ENCODE data around the gene IL20RB. TPM values are rescaled to one million over a fixed set of nuclear protein-coding genes. Genes with fewer than 3 reads are reported as not detected.
"Not testable (repeated sequence)": the region's sequence is repeated elsewhere in the genome, so short reads cannot be mapped to it uniquely, and the experiment has no call there.

IL20RB gene
- total RNA-seq, 1 donor from 2014 or later = 0.44 TPM

- Histone ChIP-seq H3K27ac (replicated peaks) (no peak overlapping the region), H3K4me1 (peaks cover 10% of the 10 kb centered on the region), H3K36me3 (no peaks in the 10 kb centered on the region), H3K4me3 (no peak overlapping the region), H3K9me3 (replicated peaks) (no peaks in the 10 kb centered on the region), H3K27me3 (ENCODE audit: low read depth) (no peaks in the 10 kb centered on the region)
- no peak for DNase-seq
- TF ChIP-seq, protein P1, sequence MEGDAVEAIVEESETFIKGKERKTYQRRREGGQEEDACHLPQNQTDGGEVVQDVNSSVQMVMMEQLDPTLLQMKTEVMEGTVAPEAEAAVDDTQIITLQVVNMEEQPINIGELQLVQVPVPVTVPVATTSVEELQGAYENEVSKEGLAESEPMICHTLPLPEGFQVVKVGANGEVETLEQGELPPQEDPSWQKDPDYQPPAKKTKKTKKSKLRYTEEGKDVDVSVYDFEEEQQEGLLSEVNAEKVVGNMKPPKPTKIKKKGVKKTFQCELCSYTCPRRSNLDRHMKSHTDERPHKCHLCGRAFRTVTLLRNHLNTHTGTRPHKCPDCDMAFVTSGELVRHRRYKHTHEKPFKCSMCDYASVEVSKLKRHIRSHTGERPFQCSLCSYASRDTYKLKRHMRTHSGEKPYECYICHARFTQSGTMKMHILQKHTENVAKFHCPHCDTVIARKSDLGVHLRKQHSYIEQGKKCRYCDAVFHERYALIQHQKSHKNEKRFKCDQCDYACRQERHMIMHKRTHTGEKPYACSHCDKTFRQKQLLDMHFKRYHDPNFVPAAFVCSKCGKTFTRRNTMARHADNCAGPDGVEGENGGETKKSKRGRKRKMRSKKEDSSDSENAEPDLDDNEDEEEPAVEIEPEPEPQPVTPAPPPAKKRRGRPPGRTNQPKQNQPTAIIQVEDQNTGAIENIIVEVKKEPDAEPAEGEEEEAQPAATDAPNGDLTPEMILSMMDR (IDR thresholded peaks at IDR 0.05; ENCODE audit: borderline replicate concordance) = no peak
- intact Hi-C loops (cut with micrococcal nuclease) = no loop called here
These were observed 27.1 kb downstream of the IL20RB start for GRCh38 chr3:136984837-136985236.

DNA sequence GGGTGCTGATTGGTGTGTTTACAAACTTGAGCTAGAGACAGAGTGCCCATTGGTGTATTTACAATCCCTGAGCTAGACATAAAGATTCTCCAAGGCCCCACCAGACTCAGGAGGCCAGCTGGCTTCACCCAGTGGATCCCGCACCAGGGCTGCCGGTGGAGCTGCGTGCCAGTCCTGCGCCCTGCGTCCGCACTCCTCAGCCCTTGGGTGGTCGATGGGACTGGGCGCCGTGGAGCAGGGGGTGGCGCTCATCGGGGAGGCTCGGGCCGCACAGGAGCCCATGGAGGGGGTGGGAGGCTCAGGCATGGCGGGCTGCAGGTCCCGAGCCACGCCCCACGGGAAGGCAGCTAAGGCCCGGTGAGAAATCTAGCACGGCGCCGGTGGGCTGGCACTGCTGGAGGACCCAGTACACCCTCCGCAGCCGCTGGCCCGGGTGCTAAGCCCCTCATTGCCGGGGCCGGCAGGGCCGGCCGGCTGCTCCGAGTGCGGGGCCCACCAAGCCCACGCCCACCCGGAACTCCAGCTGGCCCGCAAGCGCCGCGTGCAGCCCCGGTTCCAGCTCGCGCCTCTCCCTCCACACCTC lies 29.7 kb downstream of the IL20RB start:
- H3K4me3 ChIP-seq; DNase-seq; H3K27me3 ChIP-seq (ENCODE audit: low read depth); H3K27ac ChIP-seq (replicated peaks); H3K9me3 ChIP-seq (replicated peaks); intact Hi-C loops (cut with micrococcal nuclease); H3K36me3 ChIP-seq; H3K4me1 ChIP-seq: not testable (repeated sequence)

DNA sequence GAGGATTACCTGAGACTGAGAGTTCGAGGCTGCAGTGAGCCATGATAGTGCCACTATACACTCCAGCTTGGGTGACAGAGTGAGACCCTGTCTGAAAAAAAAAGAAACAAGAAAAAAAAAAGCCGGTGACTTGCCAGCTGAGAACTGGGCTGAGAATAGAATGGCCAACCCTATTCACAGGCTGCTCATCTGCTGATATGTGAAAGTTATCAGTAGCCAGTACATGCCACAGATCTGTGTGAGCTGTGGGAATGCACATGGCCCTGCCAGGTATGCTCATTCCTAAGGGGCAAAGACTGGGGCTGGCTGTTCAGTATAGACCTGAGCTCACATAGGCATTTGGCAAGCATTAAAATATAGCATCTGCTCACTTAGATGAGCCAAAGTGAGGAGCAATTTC lies 30.9 kb downstream of the IL20RB start:
- Histone ChIP-seq H3K9me3 (replicated peaks) (no peaks in the 10 kb centered on the region), H3K27ac (replicated peaks) (no peak overlapping the region), H3K4me3 (no peak overlapping the region), H3K27me3 (ENCODE audit: low read depth) (no peaks in the 10 kb centered on the region), H3K4me1 (peaks cover 10% of the 10 kb centered on the region), H3K36me3 (no peaks in the 10 kb centered on the region)
- TF ChIP-seq, protein P1 (IDR thresholded peaks at IDR 0.05; ENCODE audit: borderline replicate concordance) = no peak
- intact Hi-C loops (cut with micrococcal nuclease) = no loop called here
- no peak for DNase-seq

- Histone ChIP-seq H3K36me3 (no peaks in the 10 kb centered on the region), H3K27me3 (ENCODE audit: low read depth) (no peaks in the 10 kb centered on the region), H3K27ac (replicated peaks) (no peak overlapping the region), H3K9me3 (replicated peaks) (no peaks in the 10 kb centered on the region), H3K4me3 (no peak overlapping the region), H3K4me1 (peaks cover 13% of the 10 kb centered on the region)
- TF ChIP-seq, protein P1 (IDR thresholded peaks at IDR 0.05; ENCODE audit: borderline replicate concordance) = no peak
- intact Hi-C loops (cut with micrococcal nuclease) = no loop called here
- no peak for DNase-seq
These were observed 32.2 kb downstream of the IL20RB start for GRCh38 chr3:136989781-136990524.

- no peaks in the 10 kb centered on the region for H3K9me3 ChIP-seq (replicated peaks)
- intact Hi-C loops (cut with micrococcal nuclease) = no loop called here
- no peaks in the 10 kb centered on the region for H3K36me3 ChIP-seq
- H3K4me1 ChIP-seq = peaks cover 18% of the 10 kb centered on the region
- TF ChIP-seq, protein P1 (IDR thresholded peaks at IDR 0.05; ENCODE audit: borderline replicate concordance) = no peak
- no peak overlapping the region for H3K4me3 ChIP-seq
- no peaks in the 10 kb centered on the region for H3K27me3 ChIP-seq (ENCODE audit: low read depth)
- H3K27ac ChIP-seq (replicated peaks) = no peak overlapping the region
- DNase-seq = no peak
These were observed 33.0 kb downstream of the IL20RB start for GRCh38 chr3:136990826-136991225.

DNA sequence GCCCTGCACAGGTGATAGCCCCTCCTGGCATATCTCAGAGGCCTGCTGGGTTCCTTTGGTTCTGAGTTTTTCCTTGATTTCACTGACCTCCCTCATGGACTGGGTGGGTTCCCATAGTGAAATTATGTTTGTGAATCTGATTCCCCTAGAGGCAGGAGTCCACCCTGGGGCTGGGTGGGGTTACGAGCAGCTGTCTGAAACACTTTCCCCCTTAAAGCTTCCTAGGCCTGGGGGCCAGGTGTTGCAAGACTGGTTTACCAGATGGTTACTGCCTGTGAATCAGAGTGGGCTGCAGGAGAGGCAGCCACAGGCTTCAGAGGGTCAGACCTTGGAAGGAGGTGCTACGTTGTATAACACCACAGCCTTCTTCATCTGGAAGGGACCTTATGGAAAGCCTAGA lies 34.3 kb downstream of the IL20RB start:
- H3K4me1 ChIP-seq = peaks cover 20% of the 10 kb centered on the region
- no peaks in the 10 kb centered on the region for H3K36me3 ChIP-seq
- no peak overlapping the region for H3K4me3 ChIP-seq
- no peak for DNase-seq
- no peaks in the 10 kb centered on the region for H3K27me3 ChIP-seq (ENCODE audit: low read depth)
- no peaks in the 10 kb centered on the region for H3K9me3 ChIP-seq (replicated peaks)
- intact Hi-C loops (cut with micrococcal nuclease) = no loop called here
- TF ChIP-seq, protein P1 (IDR thresholded peaks at IDR 0.05; ENCODE audit: borderline replicate concordance) = no peak
- no peak overlapping the region for H3K27ac ChIP-seq (replicated peaks)

Measured in left ventricle myocardium inferior (tissue), 1 donor.